Measurements from ENCODE around the gene MED8. TPM values are rescaled to one million over a fixed set of nuclear protein-coding genes. Genes with fewer than 3 reads are reported as not detected.
"Not testable (repeated sequence)": the region's sequence is repeated elsewhere in the genome, so short reads cannot be mapped to it uniquely, and the experiment has no call there.

Gene MED8
- polyA plus RNA-seq, 2 of the 4 experiments (the other 2 are of a cell fraction): 21.8 to 33.9 TPM

DNA sequence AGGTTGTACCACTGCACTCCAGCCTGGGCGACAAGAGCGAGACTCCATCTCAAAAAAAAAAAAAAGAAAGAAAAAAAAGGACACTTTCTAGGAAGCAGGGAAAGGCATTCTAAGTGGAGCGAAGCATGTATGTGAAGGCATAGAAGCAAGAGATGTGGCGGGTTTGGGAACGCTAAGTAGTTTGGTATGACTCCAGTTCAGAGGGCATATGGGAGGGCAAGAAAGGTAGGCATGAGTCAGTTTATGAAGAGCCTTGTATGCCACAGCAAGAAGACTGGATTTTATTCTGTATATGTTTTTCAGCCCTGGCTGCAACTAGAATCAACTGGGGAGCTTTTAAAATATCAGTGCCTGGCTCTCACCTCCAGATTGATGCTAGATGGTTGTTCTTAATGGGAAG lies 17.4 kb downstream of the MED8 start:
- no peak for DNase-seq (ENCODE audit: low read depth in 1 of 2, low spot score in 1 of 2)
- ChIA-PET POLR2A (interaction anchor here (1.9 kb wide), 1 partner anchor 14 kb away, joined by 8 read pairs; the partner anchor contains the start of gene CDC20), CTCF (no interaction called here)
- no peak for FAIRE-seq
- TF ChIP-seq HEYL (CRISPR knock-in tag; IDR thresholded peaks at IDR 0.05) (no peak), KDM5A (IDR thresholded peaks at IDR 0.05) (no peak), HOXB5 (CRISPR knock-in tag; IDR thresholded peaks at IDR 0.05) (no peak), HOXA7 (CRISPR knock-in tag; IDR thresholded peaks at IDR 0.05) (no peak), EHMT2 (IDR thresholded peaks at IDR 0.05; ENCODE audit: low read depth) (no peak), BHLHE40 (IDR thresholded peaks at IDR 0.05; ENCODE audit: low read depth, low read length) (no peak), JUNB (IDR thresholded peaks at IDR 0.05) (no peak), RNF2 (IDR thresholded peaks at IDR 0.05; ENCODE audit: borderline replicate concordance, low read depth) (no peak), ZFP36 (IDR thresholded peaks at IDR 0.05; ENCODE audit: borderline replicate concordance, partially characterized antibody) (no peak), NR3C1 (IDR thresholded peaks at IDR 0.05) (no peak), HDAC2 (IDR thresholded peaks at IDR 0.05) (no peak), ESRRA (IDR thresholded peaks at IDR 0.05; ENCODE audit: borderline replicate concordance, low read length) (no peak), GATA3 (IDR thresholded peaks at IDR 0.05; ENCODE audit: borderline replicate concordance) (no peak), ZC3H11A (IDR thresholded peaks at IDR 0.05) (no peak), SREBF2 (IDR thresholded peaks at IDR 0.05) (no peak)
- TF ChIP-seq, protein P1, sequence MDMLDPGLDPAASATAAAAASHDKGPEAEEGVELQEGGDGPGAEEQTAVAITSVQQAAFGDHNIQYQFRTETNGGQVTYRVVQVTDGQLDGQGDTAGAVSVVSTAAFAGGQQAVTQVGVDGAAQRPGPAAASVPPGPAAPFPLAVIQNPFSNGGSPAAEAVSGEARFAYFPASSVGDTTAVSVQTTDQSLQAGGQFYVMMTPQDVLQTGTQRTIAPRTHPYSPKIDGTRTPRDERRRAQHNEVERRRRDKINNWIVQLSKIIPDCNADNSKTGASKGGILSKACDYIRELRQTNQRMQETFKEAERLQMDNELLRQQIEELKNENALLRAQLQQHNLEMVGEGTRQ (IDR thresholded peaks at IDR 0.05): no peak
- TF ChIP-seq, protein P2, sequence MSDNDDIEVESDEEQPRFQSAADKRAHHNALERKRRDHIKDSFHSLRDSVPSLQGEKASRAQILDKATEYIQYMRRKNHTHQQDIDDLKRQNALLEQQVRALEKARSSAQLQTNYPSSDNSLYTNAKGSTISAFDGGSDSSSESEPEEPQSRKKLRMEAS (IDR thresholded peaks at IDR 0.05): no peak
- TF ChIP-seq, protein P3, sequence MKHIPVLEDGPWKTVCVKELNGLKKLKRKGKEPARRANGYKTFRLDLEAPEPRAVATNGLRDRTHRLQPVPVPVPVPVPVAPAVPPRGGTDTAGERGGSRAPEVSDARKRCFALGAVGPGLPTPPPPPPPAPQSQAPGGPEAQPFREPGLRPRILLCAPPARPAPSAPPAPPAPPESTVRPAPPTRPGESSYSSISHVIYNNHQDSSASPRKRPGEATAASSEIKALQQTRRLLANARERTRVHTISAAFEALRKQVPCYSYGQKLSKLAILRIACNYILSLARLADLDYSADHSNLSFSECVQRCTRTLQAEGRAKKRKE (CRISPR knock-in tag; IDR thresholded peaks at IDR 0.05; ENCODE audit: low read depth): no peak
- TF ChIP-seq, protein P4, sequence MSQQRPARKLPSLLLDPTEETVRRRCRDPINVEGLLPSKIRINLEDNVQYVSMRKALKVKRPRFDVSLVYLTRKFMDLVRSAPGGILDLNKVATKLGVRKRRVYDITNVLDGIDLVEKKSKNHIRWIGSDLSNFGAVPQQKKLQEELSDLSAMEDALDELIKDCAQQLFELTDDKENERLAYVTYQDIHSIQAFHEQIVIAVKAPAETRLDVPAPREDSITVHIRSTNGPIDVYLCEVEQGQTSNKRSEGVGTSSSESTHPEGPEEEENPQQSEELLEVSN (IDR thresholded peaks at IDR 0.05; ENCODE audit: borderline replicate concordance, low read depth): no peak
- Histone ChIP-seq H3K4me1 (peaks cover 45% of the 10 kb centered on the region), H3K4me2 (peak overlapping the region; percentile 77), H3K4me3 (no peak overlapping the region), H3K9me3 (no peaks in the 10 kb centered on the region), H3K27ac (peak overlapping the region; percentile 81 to 86)
- WGBS (ENCODE audit: missing lambda C conversion rate): 90% methylated on average over 5 of the region's 5 CpGs
- ATAC-seq: no peak

DNA sequence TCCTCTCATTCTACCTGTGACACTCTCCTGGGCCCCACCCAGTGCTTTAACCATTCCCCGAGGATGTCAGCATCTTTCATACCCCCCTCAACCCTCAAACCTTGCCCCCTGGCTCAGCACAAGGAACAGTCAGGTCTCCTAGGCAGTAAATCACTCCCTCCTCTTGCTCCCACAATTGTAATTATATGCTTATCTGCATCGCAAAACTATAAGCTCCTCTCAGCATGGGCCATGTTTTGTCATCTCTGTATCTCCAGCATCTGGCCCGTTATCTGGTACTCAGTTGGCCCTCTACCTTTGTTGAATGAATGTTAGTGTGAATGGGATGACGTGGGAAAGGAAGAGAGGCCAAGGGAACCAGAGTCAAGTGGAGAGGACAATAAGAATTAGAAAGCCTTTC lies 19.0 kb downstream of the MED8 start:
- H3K4me3 ChIP-seq: no peak overlapping the region
- CTCF ChIA-PET: no interaction called here
- FAIRE-seq (no peak), ATAC-seq (no peak), DNase-seq (ENCODE audit: low read depth in 1 of 2, low spot score in 1 of 2) (no peak)
- H3K27ac ChIP-seq: peak overlapping the region in 1 of 2 experiments; percentile 86; a peak in 3 of 6 replicates
- no peaks in the 10 kb centered on the region for H3K9me3 ChIP-seq
- peak overlapping the region; percentile 98; the same call in 2 of the 3 replicates for H3K4me2 ChIP-seq
- TF ChIP-seq, protein P4 (IDR thresholded peaks at IDR 0.05; ENCODE audit: borderline replicate concordance, low read depth): no peak
- no peak for TF ChIP-seq KDM1A (IDR thresholded peaks at IDR 0.05; ENCODE audit: low read depth)
- TF ChIP-seq, protein P3 (CRISPR knock-in tag; IDR thresholded peaks at IDR 0.05; ENCODE audit: low read depth): no peak
- POLR2A ChIA-PET: interaction anchor here (0.7 kb wide), 1 partner anchor 78 kb away, joined by 3 read pairs; no protein-coding TSS in a partner anchor
- 90% methylated on average over 4 of the region's 4 CpGs for WGBS (ENCODE audit: missing lambda C conversion rate)
- H3K4me1 ChIP-seq: peaks cover 57% of the 10 kb centered on the region

DNA sequence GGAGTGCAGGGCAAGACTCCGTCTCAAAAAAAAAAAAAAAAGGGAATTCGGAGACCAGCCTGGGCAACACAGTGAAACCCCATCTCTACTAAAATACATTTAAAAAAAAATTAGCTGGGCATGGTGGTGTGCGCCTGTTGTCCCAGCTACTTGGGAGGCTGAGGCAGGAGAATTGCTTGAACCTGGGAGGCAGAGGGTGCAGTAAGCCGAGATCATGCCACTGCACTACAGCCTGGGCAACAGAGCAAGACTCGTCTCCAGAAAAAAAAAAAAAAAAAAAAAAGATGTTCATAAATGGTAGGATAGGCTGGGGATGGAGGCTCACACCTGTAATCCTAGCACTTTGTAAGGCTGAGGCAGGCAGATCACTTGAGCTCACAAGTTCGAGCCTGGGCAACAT lies 19.8 kb downstream of the MED8 start:
- not testable (repeated sequence) for FAIRE-seq; ATAC-seq; H3K4me3 ChIP-seq; H3K9me3 ChIP-seq; DNase-seq (ENCODE audit: low read depth in 1 of 2, low spot score in 1 of 2)
- peak overlapping the region; percentile 98 for H3K4me2 ChIP-seq
- CTCF ChIA-PET: interaction anchor here (0.7 to 1.3 kb wide), 4 partner anchors 12 to 58 kb away, joined by 3 read pairs; partner anchors contain the start of genes CDC20 and MED8
- POLR2A ChIA-PET: interaction anchor here (0.7 kb wide), 2 partner anchors 11 to 79 kb away, joined by 3 to 5 read pairs; partner anchors contain the start of gene CDC20
- peaks cover 58% of the 10 kb centered on the region for H3K4me1 ChIP-seq
- WGBS (ENCODE audit: missing lambda C conversion rate): 92% methylated on average over 6 of the region's 6 CpGs
- H3K27ac ChIP-seq: peak overlapping the region in 1 of 2 experiments; percentile 86; a peak in 2 of 6 replicates
